22Rv1 (cell line): Measurements from ENCODE around the gene RNF43.

Experiments
- CTCF ChIP-seq: fragments of 450-650 bp; IDR thresholded peaks from 2 replicates; pipeline ENCODE4 v1.5.1; 2017; ENCODE audit warnings: mild to moderate bottlenecking
- ZFX ChIP-seq: fragments of 450-650 bp; IDR thresholded peaks from 2 replicates; pipeline ENCODE4 v1.6.1; 2017; ENCODE audit warnings: antibody characterized with exemption, borderline replicate concordance

- TF ChIP-seq CTCF (no peak), ZFX (no peak)
Observed at GRCh38 chr17:58412064-58412703, 5.2 kb downstream of the RNF43 start.
